HG03060 (cell line): ENCODE data around the gene HIVEP2.

ENCODE experiments used
- ATAC-seq: cut with Tn5 transposase; IDR thresholded peaks from one replicate; pipeline ENCODE4 v1.9.1; 2021; ENCODE audit warnings: low read depth, moderate number of reproducible peaks; ENCODE audit not compliant: unreplicated experiment

Gene HIVEP2

GRCh38 chr6:142721215-142721920 lies 223.6 kb downstream of the HIVEP2 start:
- no peak for ATAC-seq

GRCh38 chr6:142718667-142719191 lies 226.2 kb downstream of the HIVEP2 start:
- ATAC-seq: no peak

GRCh38 chr6:142716097-142716496 lies 228.9 kb downstream of the HIVEP2 start:
- ATAC-seq: no peak

GRCh38 chr6:142714951-142715785 lies 229.8 kb downstream of the HIVEP2 start:
- no peak for ATAC-seq

GRCh38 chr6:142713959-142714358 lies 231.0 kb downstream of the HIVEP2 start:
- ATAC-seq: no peak

GRCh38 chr6:142712231-142712630 lies 232.7 kb downstream of the HIVEP2 start:
- no peak for ATAC-seq

GRCh38 chr6:142708651-142709050 lies 236.3 kb downstream of the HIVEP2 start:
- ATAC-seq: no peak

- no peak for ATAC-seq
These were observed 237.7 kb downstream of the HIVEP2 start for GRCh38 chr6:142707255-142707654.

- no peak for ATAC-seq
These were observed 238.8 kb downstream of the HIVEP2 start for GRCh38 chr6:142706210-142706609.

- no peak for ATAC-seq
These were observed 239.9 kb downstream of the HIVEP2 start for GRCh38 chr6:142705054-142705453.

GRCh38 chr6:142702501-142703460 lies 242.2 kb downstream of the HIVEP2 start:
- ATAC-seq: no peak
